Activated naive CD4-positive, alpha-beta T cell treated with anti-CD3 and anti-CD28 coated beads, Interleukin-2, amount 50 U/mL, for 24 hours (primary cell): Measurements from ENCODE around the gene PKD2L2.
A peak's percentile ranks its signal among the peaks of the same experiment; 100 is the strongest.
"Not testable (repeated sequence)": the region's sequence is repeated elsewhere in the genome, so short reads cannot be mapped to it uniquely, and the experiment has no call there.

Experiments used
- H3K27ac Mint-ChIP-seq: one replicate; pipeline ENCODE4 v1.8.0; 2021; ENCODE audit warnings: mild to moderate bottlenecking, mixed read lengths
- H3K27me3 Mint-ChIP-seq: one replicate; pipeline ENCODE4 v1.8.0; 2021; ENCODE audit warnings: mixed read lengths
- H3K36me3 Mint-ChIP-seq: one replicate; pipeline ENCODE4 v1.8.0; 2021; ENCODE audit warnings: mixed read lengths
- H3K4me1 Mint-ChIP-seq: one replicate; pipeline ENCODE4 v1.8.0; 2021; ENCODE audit warnings: mixed read lengths
- H3K4me3 Mint-ChIP-seq: one replicate; pipeline ENCODE4 v1.8.0; 2021; ENCODE audit warnings: mild to moderate bottlenecking, mixed read lengths
- H3K9me3 Mint-ChIP-seq: one replicate; pipeline ENCODE4 v1.8.0; 2021; ENCODE audit warnings: mixed read lengths

The PKD2L2 gene

DNA sequence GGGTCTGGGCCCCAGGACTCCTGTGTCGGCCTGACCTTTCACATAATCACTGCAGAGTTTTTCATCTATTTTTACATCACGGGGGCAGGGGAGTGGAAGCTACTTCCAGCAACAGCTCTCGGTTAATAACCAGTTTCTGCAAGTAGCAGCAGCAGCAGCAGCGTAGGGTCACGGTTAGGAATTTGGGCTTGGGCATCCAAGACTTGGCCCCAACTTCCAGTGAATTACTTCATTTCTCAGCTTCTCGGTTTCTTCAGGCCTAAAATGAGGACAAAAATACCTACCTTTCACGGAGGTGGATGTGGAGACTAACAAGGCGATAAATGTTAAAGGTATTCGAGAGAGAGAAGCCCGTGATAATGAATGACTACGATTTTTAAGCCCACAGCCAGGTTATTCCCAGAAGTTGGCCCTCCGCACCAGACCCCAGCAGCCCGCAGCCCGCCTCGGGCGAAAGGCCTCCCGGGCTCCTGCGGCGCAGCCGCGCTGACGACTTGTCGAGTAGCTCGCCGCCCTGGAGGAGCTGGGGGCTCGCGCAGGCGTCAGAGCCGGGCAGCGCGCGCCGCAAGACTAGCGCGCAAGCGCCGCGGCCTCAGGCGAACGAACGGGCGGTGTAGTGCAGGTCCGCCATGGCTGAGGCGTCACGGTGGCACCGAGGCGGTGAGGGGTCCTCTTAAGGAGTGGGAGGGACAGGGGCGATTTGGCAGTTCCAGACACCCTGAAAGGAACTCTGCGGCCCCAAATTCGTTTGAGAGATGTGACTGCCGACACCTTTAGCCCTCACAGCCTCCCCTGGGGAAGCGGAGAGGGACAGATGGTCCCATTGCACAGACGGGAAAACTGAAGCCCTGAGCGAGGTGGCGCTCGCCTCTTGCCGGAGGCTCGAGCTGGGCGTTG, at the start of gene PKD2L2:
TSS of gene PKD2L2 (plus strand) at position 595 of the 897 bp plus-strand sequence. CDS start at position 630, 35 bp downstream.
- H3K4me3 Mint-ChIP-seq, result peak within 1 kb of the TSS; percentile 85
- peaks cover 28% of the 10 kb centered on the region for H3K4me1 Mint-ChIP-seq
- H3K9me3 Mint-ChIP-seq, result no peaks in the 10 kb centered on the region
- H3K36me3 Mint-ChIP-seq, result no peaks in the 10 kb centered on the region
- H3K27me3 Mint-ChIP-seq, result no peaks in the 10 kb centered on the region
- peak within 1 kb of the TSS; percentile 77 for H3K27ac Mint-ChIP-seq

DNA sequence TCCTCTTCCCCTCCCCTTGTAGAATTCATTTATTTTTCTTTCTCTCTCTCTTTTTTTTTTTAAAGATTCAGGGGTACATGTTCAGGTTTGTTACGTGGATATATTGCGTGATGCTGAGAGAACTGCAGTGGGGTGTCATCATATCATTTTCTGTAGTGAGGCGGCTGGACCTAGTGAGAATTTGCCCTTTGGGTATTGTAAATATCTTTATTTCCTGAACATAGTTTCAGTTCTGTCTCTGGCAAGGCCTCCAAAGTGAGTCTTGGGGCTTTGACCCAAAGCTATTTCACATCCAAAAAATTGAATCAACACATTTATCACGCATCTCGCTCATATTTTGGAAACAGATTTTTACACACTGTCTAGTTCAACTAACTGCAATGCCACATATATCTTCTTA, 47.0 kb upstream of the PKD2L2 start:
- H3K36me3 Mint-ChIP-seq, result peaks cover 10% of the 10 kb centered on the region
- H3K27me3 Mint-ChIP-seq, result no peaks in the 10 kb centered on the region
- H3K9me3 Mint-ChIP-seq, result no peaks in the 10 kb centered on the region
- no peak overlapping the region for H3K27ac Mint-ChIP-seq
- no peak overlapping the region for H3K4me3 Mint-ChIP-seq
- peaks cover 4% of the 10 kb centered on the region for H3K4me1 Mint-ChIP-seq

DNA sequence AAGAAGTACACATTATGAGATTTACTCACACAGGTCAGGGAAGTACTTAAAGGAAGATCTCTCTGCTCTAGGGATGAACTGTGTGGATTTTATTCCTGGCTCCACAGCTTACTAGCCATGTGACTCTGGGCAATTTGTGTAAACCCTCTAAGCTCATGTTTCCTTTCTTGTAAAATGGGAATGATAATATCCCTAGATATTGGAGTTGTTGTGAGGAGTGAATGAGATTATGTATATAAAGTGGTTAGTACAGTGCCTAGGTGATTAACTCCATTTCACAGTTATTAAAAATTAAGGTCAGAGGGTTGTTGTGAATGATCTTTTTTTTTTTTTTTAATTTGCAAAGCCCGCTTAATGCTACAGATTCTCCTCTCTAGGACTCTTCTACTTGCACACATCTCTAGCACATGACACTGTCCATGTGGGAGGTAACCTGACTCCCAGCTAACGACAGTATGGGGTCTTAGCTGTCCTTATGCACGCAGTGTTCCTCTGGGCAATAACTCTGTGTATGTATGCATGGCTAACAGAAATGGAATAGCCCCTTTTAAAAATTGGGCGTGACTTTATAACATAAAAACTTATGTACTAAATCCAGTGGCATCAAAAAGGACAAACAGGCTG, 45.5 kb upstream of the PKD2L2 start:
- H3K27me3 Mint-ChIP-seq, result no peaks in the 10 kb centered on the region
- no peaks in the 10 kb centered on the region for H3K9me3 Mint-ChIP-seq
- H3K27ac Mint-ChIP-seq, result no peak overlapping the region
- peaks cover 10% of the 10 kb centered on the region for H3K36me3 Mint-ChIP-seq
- peaks cover 4% of the 10 kb centered on the region for H3K4me1 Mint-ChIP-seq
- H3K4me3 Mint-ChIP-seq, result no peak overlapping the region

DNA sequence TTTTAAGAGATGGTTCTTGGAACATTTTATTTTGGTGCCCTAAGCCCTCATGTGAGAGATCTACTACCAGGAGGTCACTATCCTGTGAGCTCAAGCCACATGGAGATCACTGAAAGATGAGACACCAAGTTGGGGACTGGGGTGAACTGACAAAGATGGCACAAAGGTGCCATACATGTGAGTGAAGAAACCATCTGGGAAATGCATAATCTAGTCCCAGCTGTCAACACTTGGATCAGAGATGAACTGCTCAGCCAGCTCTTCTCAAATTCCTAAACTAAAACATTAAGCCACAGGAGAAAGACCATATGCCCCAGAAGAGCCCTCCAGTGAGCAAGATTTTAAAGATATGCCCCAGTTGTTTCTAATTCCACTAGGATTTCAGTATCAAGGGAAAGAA, 43.8 kb upstream of the PKD2L2 start:
- H3K4me3 Mint-ChIP-seq, result no peak overlapping the region
- no peaks in the 10 kb centered on the region for H3K9me3 Mint-ChIP-seq
- H3K27me3 Mint-ChIP-seq, result no peaks in the 10 kb centered on the region
- peaks cover 4% of the 10 kb centered on the region for H3K4me1 Mint-ChIP-seq
- peaks cover 8% of the 10 kb centered on the region for H3K36me3 Mint-ChIP-seq
- H3K27ac Mint-ChIP-seq, result no peak overlapping the region

DNA sequence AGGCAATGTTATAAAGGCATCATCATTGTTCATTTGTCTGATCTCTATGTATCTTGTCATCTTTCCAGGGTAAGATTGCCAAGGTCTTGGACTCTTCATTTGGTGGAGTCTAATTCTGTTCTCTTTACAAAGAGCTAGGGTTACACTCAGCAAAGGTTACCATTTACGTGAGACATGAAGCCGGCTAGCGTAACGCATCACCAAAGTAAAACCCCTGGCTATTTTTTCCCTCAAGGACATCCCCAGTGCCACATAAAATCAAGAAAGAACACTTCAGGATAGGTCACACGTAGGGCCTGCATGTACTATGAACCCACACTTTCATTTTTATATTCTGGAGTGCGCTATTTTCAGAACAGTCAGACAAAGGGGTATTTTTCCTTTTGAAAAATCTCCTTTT, 41.6 kb upstream of the PKD2L2 start:
- H3K9me3 Mint-ChIP-seq, result no peaks in the 10 kb centered on the region
- no peak overlapping the region for H3K27ac Mint-ChIP-seq
- no peaks in the 10 kb centered on the region for H3K27me3 Mint-ChIP-seq
- peaks cover 11% of the 10 kb centered on the region for H3K36me3 Mint-ChIP-seq
- peaks cover 4% of the 10 kb centered on the region for H3K4me1 Mint-ChIP-seq
- no peak overlapping the region for H3K4me3 Mint-ChIP-seq

DNA sequence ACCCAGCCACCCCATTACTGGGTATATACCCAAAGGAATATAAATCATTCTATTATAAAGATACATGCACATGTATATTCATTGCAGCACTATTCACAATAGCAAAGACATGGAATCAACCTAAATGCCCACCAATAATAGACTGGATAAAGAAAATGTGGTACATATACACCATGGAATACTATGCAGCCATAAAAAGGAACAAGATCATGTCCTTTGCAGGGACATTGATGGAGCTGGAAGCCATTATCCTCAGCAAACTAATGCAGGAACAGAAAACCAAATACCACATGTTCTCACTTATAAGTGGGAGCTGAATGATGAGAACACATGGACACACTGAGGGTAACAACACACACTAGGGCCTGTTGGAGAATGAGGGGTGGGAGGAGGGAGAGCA, 36.1 kb upstream of the PKD2L2 start:
- H3K4me3 Mint-ChIP-seq, H3K36me3 Mint-ChIP-seq, H3K9me3 Mint-ChIP-seq, H3K27me3 Mint-ChIP-seq, H3K27ac Mint-ChIP-seq: not testable (repeated sequence)
- peaks cover 13% of the 10 kb centered on the region for H3K4me1 Mint-ChIP-seq

DNA sequence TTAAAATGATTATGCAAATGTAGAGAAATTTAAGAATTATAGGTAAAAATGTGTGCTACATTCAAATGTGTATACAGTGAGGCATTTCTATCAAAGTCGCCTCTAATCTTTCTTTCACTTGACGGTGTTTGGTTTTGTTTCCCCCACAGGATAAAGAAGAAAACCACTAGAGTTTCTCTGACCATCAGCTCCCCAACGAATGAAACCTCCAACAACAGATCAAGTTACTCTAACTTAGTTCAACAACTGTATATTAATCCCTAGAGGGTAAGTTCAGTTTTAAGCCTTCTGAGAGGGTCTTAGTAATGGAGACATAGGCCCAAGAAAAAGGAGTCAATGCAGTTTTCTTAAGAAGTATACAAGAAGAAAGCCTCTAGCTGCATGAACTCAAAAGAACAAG, 33.1 kb upstream of the PKD2L2 start:
- H3K4me3 Mint-ChIP-seq, result no peak overlapping the region
- peaks cover 3% of the 10 kb centered on the region for H3K36me3 Mint-ChIP-seq
- peaks cover 18% of the 10 kb centered on the region for H3K4me1 Mint-ChIP-seq
- H3K27ac Mint-ChIP-seq, result no peak overlapping the region
- H3K27me3 Mint-ChIP-seq, result no peaks in the 10 kb centered on the region
- H3K9me3 Mint-ChIP-seq, result no peaks in the 10 kb centered on the region

DNA sequence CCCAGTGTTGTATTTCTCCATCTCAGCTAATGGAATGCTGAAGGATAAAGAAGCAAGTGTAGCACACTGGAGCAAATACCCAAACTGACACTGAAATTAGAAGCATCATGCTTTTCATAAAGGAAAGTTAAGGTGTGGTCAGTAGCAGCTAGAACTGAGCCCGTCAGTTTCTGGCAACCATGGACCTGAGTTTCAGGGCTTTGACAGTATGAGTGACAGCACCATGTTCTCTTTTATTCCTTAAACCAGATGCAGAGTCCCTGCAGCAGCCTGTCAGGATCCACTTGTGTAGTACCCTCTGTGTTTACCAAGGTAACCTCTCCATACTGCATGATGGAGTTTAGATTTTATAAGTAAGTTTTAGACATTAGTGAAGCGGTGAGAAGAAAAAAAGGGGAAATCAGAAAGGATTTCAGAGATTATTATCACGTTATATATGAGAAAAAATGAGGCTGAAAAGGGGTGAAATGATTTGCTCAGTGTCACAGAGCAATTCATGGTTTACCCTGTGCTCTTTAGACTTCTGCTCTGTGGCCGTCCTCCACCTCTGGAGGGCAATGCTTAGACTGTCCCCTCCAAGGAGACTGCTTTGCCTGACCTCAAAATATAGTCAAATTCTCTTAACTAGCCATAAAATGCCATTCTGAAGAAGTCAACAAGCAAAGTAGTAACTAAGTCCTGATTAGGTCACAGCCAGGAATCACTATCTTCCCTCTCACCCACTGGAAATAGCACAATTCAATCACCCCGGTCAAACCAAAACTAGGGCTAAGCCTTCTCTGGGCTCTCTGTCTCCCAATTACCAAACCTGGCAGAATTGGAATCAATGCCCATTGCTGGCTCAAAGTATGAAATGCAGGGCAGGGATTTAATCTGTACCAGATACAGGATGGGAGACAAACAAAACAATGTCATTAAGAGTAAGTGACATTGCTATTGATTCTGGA, 32.1 kb upstream of the PKD2L2 start:
- H3K4me1 Mint-ChIP-seq, result peaks cover 25% of the 10 kb centered on the region
- H3K27me3 Mint-ChIP-seq, result peaks cover 2% of the 10 kb centered on the region
- no peak overlapping the region for H3K4me3 Mint-ChIP-seq
- H3K9me3 Mint-ChIP-seq, result no peaks in the 10 kb centered on the region
- H3K27ac Mint-ChIP-seq, result no peak overlapping the region
- peaks cover 7% of the 10 kb centered on the region for H3K36me3 Mint-ChIP-seq

DNA sequence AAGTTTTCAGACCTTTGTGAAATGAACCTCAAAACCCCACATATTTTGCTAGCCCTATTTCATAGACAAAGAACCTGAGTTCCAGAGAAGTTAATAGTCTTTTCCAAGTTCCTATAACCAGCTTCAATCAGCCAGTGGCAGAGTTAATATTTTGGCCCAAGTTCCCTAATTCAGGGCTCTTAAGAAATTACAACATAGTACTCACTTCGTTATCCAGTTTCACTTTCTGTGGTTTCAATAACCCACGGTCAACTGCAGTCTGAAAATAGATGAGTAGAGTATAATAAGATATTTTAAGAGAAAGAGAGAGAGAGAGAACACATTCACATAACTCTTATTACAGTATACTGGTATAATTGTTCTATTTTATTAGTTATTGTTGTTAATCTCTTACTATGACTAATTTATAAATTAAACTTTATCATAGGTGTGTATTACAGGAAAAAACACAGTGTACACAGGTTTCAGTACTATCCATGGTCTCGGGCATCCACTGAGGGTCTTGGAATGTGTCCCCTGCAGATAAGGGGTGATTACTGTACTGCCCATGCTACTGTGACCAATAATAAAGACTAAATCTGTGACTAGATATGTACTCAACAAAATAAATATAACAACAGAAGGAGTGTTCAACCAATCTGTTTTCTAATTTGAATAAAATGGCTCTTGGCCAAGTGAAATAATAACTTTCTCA, 30.9 kb upstream of the PKD2L2 start:
- peak overlapping the region; percentile 66 for H3K4me3 Mint-ChIP-seq
- H3K4me1 Mint-ChIP-seq, result peaks cover 25% of the 10 kb centered on the region
- H3K27ac Mint-ChIP-seq, result no peak overlapping the region
- H3K9me3 Mint-ChIP-seq, result no peaks in the 10 kb centered on the region
- H3K36me3 Mint-ChIP-seq, result peaks cover 4% of the 10 kb centered on the region
- peaks cover 2% of the 10 kb centered on the region for H3K27me3 Mint-ChIP-seq

DNA sequence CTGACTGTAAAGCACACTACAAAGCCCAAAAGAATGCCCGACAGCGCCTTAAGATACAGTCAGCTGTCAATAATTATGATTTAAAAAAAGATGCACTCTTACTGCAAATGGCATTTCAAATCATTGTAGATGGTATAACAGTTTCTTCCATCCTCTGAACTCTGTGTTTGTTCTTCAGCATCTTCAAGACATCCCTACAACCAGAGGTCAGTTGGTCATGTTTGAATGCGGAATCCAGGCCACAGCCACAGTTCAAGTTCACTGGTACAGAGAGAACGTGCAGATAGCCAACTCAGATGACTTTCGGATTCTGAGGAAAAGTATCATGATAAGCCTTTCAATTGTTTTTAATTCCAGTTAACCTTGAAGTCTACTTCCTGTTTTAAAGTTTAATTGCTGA, 30.3 kb upstream of the PKD2L2 start:
- no peak overlapping the region for H3K4me3 Mint-ChIP-seq
- H3K36me3 Mint-ChIP-seq, result peaks cover 4% of the 10 kb centered on the region
- no peak overlapping the region for H3K27ac Mint-ChIP-seq
- peaks cover 2% of the 10 kb centered on the region for H3K27me3 Mint-ChIP-seq
- no peaks in the 10 kb centered on the region for H3K9me3 Mint-ChIP-seq
- H3K4me1 Mint-ChIP-seq, result peaks cover 25% of the 10 kb centered on the region

DNA sequence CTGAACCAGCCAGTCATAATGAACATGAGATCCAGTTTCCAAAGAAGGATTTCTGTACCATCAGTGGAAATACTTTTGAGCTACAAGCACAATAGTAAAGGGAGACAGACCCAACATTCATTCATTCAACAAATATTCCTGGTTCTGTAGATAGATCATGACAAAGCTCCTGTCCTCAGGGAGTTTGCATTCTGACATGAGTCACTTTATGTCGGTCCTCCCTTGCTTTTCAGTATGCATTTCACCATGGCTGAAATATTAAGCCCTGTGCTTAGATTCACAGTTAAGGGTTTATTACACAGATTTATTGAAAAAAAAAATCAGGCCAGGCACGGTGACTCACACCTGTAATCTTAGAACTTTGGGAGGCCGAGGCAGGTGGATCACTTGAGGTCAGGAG, 27.0 kb upstream of the PKD2L2 start:
- Mint-ChIP-seq H3K4me3 (no peak overlapping the region), H3K36me3 (peaks cover 4% of the 10 kb centered on the region), H3K27ac (no peak overlapping the region), H3K27me3 (peaks cover 2% of the 10 kb centered on the region), H3K4me1 (peaks cover 21% of the 10 kb centered on the region), H3K9me3 (no peaks in the 10 kb centered on the region)

DNA sequence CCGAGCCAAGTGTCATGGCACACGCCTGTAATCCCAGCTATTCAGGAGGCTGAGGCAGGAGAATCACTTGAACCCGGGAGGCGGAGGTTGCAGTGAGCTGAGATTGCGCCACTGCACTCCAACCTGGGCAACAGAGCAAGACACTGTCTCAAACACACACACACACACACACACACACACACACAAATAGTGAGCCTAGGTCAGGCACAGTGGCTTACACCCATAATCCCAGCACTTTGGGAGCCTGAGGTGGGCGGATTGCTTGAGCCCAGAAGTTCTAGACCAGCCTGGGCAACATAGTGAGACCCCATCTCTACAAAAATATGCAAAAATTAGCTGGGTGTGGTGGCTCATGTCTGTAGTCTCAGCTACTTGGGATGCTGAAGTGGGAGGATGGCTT, 25.6 kb upstream of the PKD2L2 start:
- not testable (repeated sequence) for H3K9me3 Mint-ChIP-seq, H3K4me1 Mint-ChIP-seq, H3K36me3 Mint-ChIP-seq, H3K4me3 Mint-ChIP-seq, H3K27ac Mint-ChIP-seq, H3K27me3 Mint-ChIP-seq

DNA sequence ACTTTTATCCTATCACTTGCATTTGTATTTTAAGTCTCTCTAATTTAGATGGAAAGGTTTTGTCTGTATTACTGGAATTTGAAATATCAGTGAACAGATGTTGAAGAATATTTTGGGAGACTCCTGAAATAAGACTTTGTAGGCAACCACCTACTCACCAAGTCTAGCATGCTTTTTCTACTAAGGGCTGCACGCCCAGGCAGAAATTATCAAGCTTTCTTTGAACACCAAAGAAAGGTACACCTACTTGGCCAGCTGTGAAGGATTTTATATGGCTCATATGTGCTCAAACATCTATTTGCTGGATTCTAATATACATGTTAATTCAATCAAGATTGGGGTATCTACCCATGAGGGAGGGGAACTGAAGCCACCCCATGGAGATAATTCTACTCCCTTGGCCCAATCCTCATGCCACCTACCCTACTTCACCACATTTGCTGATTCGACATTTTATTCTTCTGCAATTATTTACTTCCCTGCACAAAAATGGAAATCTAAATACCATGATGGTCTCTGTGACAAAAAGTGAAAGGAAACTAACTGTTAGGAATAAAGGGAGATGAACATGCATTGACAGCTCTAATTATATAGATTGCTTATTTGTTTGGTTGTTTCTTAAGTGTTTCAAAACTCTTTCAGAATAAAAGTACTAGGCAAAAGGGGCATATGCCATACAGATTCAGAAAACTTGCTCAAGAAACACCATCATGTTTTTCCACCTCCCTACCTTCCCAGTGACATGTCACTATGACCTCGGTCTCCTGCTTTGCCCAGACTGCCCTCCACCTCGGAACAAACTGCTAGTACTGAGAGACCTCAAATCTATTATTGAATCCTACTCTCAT, 22.5 kb upstream of the PKD2L2 start:
- Mint-ChIP-seq H3K27me3 (peaks cover 2% of the 10 kb centered on the region), H3K4me3 (no peak overlapping the region), H3K9me3 (no peaks in the 10 kb centered on the region), H3K4me1 (peaks cover 4% of the 10 kb centered on the region), H3K27ac (no peak overlapping the region), H3K36me3 (peaks cover 3% of the 10 kb centered on the region)

DNA sequence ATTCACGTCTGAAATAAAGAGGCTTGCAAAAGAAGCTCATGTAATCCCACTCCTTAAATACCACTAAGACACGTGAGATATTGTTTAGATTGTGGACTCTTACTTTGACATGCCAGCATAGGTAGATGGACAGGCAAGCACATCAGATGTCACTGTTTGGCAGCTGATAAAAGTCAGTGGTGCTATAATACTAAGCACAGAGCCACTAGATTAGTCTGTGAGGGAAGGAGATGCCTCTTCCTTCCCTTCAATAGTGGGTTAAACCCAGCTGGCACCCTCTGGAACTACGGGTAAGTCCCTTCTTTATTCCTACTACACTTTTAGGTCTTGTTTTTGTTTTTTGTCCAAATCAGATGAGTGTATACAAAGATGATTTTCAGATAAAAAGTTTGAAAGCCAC, 21.6 kb upstream of the PKD2L2 start, which contains the start of gene MYOT:
TSS of gene MYOT (plus strand) at position 197 of the 400 bp plus-strand sequence. CDS start 2,792 bp downstream, outside the sequence.
- no peaks in the 10 kb centered on the region for H3K9me3 Mint-ChIP-seq
- H3K4me1 Mint-ChIP-seq, result no peaks in the 10 kb centered on the region
- H3K4me3 Mint-ChIP-seq, result no peak within 1 kb of the TSS
- H3K27me3 Mint-ChIP-seq, result no peaks in the 10 kb centered on the region
- no peak within 1 kb of the TSS for H3K27ac Mint-ChIP-seq
- H3K36me3 Mint-ChIP-seq, result no peaks in the 10 kb centered on the region
